HG02588 (cell line): ENCODE results near the gene SLC25A51.
A peak's percentile ranks its signal among the peaks of the same experiment; 100 is the strongest.

Source experiments
- ATAC-seq: cut with Tn5 transposase; IDR thresholded peaks from one replicate; pipeline ENCODE4 v1.9.1; 2021; ENCODE audit warnings: mild to moderate bottlenecking, moderate library complexity; ENCODE audit not compliant: unreplicated experiment

Gene SLC25A51

GRCh38 chr9:37903647-37904444 is at the start of gene SLC25A51:
TSS of gene SLC25A51 (minus strand) at chr9:37904127. CDS start at chr9:37888550, 15,577 bp downstream.
- peak; percentile 82 for ATAC-seq

GRCh38 chr9:37953206-37953774 is 49.4 kb upstream of the SLC25A51 start:
- ATAC-seq, result no peak

- ATAC-seq, result no peak
Measured at GRCh38 chr9:37952731-37953130, 48.8 kb upstream of the SLC25A51 start.

- no peak for ATAC-seq
Measured at GRCh38 chr9:37951671-37952449, 47.9 kb upstream of the SLC25A51 start.

- ATAC-seq, result no peak
Measured at GRCh38 chr9:37950561-37950960, 46.6 kb upstream of the SLC25A51 start.

- ATAC-seq, result no peak
Measured at GRCh38 chr9:37949576-37949975, 45.6 kb upstream of the SLC25A51 start.

- ATAC-seq, result no peak
Measured at GRCh38 chr9:37948417-37948980, 44.6 kb upstream of the SLC25A51 start.

GRCh38 chr9:37947977-37948376 is 44.0 kb upstream of the SLC25A51 start:
- ATAC-seq, result no peak

GRCh38 chr9:37947471-37947870 is 43.5 kb upstream of the SLC25A51 start:
- no peak for ATAC-seq

- ATAC-seq, result no peak
Measured at GRCh38 chr9:37946971-37947370, 43.0 kb upstream of the SLC25A51 start.

- no peak for ATAC-seq
Measured at GRCh38 chr9:37946041-37946440, 42.1 kb upstream of the SLC25A51 start.

GRCh38 chr9:37944671-37945481 is 40.9 kb upstream of the SLC25A51 start:
- no peak for ATAC-seq

GRCh38 chr9:37944266-37944650 is 40.3 kb upstream of the SLC25A51 start:
- no peak for ATAC-seq

- ATAC-seq, result no peak
Measured at GRCh38 chr9:37943345-37944265, 39.7 kb upstream of the SLC25A51 start.

GRCh38 chr9:37942621-37943344 is 38.9 kb upstream of the SLC25A51 start:
- ATAC-seq, result no peak

- ATAC-seq, result no peak
Measured at GRCh38 chr9:37941253-37941652, 37.3 kb upstream of the SLC25A51 start.

GRCh38 chr9:37939575-37940095 is 35.7 kb upstream of the SLC25A51 start:
- no peak for ATAC-seq

GRCh38 chr9:37938121-37938891 is 34.4 kb upstream of the SLC25A51 start:
- no peak for ATAC-seq
